ENCODE results near the gene C14orf119.

The C14orf119 gene

GRCh38 chr14:23091294-23092225 is 3.7 kb upstream of the C14orf119 start:
- Mint-ChIP-seq H3K27me3 (no peaks in the 10 kb centered on the region), H3K4me3 (peak overlapping the region; percentile 73), H3K36me3 (peaks cover 26% of the 10 kb centered on the region), H3K4me1 (ENCODE audit: low read depth) (peaks cover 55% of the 10 kb centered on the region), H3K9me3 (ENCODE audit: low read depth) (no peaks in the 10 kb centered on the region), H3K27ac (peak overlapping the region; percentile 83)

DNA sequence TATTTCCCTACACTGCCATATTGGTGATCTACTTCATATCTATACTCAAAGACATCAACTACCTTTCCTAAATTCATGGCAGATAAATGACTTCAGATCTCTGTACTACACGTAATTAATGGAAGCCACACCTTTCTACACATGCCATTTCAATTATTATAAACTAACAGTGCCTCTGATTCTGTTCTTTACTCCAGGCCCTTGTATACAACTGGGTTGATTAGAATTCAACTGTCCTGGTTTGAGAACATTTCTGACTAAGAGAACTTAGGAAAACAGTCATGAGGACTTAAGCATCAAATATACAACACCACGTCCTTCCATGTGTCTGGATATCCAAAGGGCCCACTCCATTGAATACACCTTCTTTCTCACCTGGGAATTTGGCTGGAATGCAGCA is 2.2 kb upstream of the C14orf119 start:
- peaks cover 24% of the 10 kb centered on the region for H3K36me3 Mint-ChIP-seq
- H3K27ac Mint-ChIP-seq, result peak overlapping the region; percentile 29
- H3K4me1 Mint-ChIP-seq (ENCODE audit: low read depth), result peaks cover 54% of the 10 kb centered on the region
- no peaks in the 10 kb centered on the region for H3K9me3 Mint-ChIP-seq (ENCODE audit: low read depth)
- H3K4me3 Mint-ChIP-seq, result no peak overlapping the region
- no peaks in the 10 kb centered on the region for H3K27me3 Mint-ChIP-seq

DNA sequence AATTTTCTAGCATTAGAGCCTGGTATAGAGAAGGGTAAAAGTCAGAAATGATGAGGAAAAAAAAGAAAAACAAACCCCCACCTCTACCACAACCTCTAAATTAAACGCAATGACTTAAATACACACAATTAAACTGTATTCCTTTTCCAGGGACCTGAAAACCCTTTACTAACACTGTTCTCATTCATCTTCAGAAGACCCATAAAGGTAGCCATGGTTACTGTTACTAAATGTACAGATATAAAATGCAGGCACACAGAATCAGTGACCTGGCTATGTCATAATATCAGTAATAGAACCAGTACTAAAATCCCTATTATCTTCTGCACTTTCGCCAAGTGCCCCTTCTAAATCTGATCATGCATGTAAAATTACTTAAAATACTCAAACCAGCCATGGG is 1.8 kb upstream of the C14orf119 start:
- no peak overlapping the region for H3K4me3 Mint-ChIP-seq
- no peaks in the 10 kb centered on the region for H3K27me3 Mint-ChIP-seq
- peak overlapping the region; percentile 29 for H3K27ac Mint-ChIP-seq
- H3K36me3 Mint-ChIP-seq, result peaks cover 24% of the 10 kb centered on the region
- peaks cover 57% of the 10 kb centered on the region for H3K4me1 Mint-ChIP-seq (ENCODE audit: low read depth)
- no peaks in the 10 kb centered on the region for H3K9me3 Mint-ChIP-seq (ENCODE audit: low read depth)

DNA sequence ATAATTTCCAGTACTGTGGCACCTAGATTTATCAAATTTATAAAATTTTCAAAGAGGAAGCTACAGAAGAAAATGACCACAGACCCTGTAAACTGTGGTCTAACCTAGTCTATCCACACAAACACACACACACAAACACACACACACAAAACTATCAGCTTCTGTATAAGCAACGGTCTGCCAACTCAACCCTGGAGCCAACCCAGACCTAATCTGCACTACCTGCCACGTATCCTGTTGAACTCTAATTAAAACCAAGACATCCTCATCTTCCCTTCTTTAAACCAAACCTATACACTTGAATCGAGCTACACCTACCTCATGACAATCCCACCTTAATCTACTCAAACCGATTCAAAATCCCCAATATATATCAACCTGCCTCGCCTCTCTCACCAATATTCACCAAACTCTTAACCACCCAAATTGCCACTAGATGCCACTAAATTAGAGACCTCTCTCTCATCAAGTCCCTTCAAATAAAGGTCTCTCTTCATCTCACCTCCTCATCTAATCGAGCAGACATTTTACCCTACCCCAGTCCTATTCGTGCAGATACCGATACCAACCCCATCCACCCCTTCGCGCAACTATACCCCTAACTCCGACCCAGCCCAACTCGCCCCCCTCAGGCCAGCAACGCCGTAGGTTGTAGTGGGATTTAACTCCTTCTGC is 1.2 kb upstream of the C14orf119 start:
- no peaks in the 10 kb centered on the region for H3K27me3 Mint-ChIP-seq
- no peaks in the 10 kb centered on the region for H3K9me3 Mint-ChIP-seq (ENCODE audit: low read depth)
- H3K4me1 Mint-ChIP-seq (ENCODE audit: low read depth), result peaks cover 59% of the 10 kb centered on the region
- H3K36me3 Mint-ChIP-seq, result peaks cover 27% of the 10 kb centered on the region
- H3K27ac Mint-ChIP-seq, result no peak overlapping the region
- H3K4me3 Mint-ChIP-seq, result no peak overlapping the region

GRCh38 chr14:23094666-23095195 is 574 bp upstream of the C14orf119 start, which contains the start of gene ACIN1:
Gene ACIN1, minus strand, starts transcription at chr14:23095136. Its CDS starts 24 bp downstream, at chr14:23095112.
- H3K9me3 Mint-ChIP-seq (ENCODE audit: low read depth), result no peaks in the 10 kb centered on the region
- no peak within 1 kb of the TSS for H3K4me3 Mint-ChIP-seq
- H3K36me3 Mint-ChIP-seq, result peaks cover 24% of the 10 kb centered on the region
- H3K4me1 Mint-ChIP-seq (ENCODE audit: low read depth), result peaks cover 55% of the 10 kb centered on the region
- H3K27me3 Mint-ChIP-seq, result no peaks in the 10 kb centered on the region
- H3K27ac Mint-ChIP-seq, result no peak within 1 kb of the TSS

GRCh38 chr14:23097786-23098185 is 2.5 kb downstream of the C14orf119 start:
- H3K9me3 Mint-ChIP-seq (ENCODE audit: low read depth), result no peaks in the 10 kb centered on the region
- no peaks in the 10 kb centered on the region for H3K27me3 Mint-ChIP-seq
- peaks cover 13% of the 10 kb centered on the region for H3K36me3 Mint-ChIP-seq
- H3K4me3 Mint-ChIP-seq, result no peak overlapping the region
- peak overlapping the region; percentile 36 for H3K27ac Mint-ChIP-seq
- peaks cover 35% of the 10 kb centered on the region for H3K4me1 Mint-ChIP-seq (ENCODE audit: low read depth)

- Mint-ChIP-seq H3K9me3 (ENCODE audit: low read depth) (no peaks in the 10 kb centered on the region), H3K36me3 (peaks cover 10% of the 10 kb centered on the region), H3K27me3 (no peaks in the 10 kb centered on the region), H3K27ac (no peak overlapping the region), H3K4me1 (ENCODE audit: low read depth) (peaks cover 25% of the 10 kb centered on the region), H3K4me3 (no peak overlapping the region)
Measured at GRCh38 chr14:23099212-23099861, 4.0 kb downstream of the C14orf119 start.

DNA sequence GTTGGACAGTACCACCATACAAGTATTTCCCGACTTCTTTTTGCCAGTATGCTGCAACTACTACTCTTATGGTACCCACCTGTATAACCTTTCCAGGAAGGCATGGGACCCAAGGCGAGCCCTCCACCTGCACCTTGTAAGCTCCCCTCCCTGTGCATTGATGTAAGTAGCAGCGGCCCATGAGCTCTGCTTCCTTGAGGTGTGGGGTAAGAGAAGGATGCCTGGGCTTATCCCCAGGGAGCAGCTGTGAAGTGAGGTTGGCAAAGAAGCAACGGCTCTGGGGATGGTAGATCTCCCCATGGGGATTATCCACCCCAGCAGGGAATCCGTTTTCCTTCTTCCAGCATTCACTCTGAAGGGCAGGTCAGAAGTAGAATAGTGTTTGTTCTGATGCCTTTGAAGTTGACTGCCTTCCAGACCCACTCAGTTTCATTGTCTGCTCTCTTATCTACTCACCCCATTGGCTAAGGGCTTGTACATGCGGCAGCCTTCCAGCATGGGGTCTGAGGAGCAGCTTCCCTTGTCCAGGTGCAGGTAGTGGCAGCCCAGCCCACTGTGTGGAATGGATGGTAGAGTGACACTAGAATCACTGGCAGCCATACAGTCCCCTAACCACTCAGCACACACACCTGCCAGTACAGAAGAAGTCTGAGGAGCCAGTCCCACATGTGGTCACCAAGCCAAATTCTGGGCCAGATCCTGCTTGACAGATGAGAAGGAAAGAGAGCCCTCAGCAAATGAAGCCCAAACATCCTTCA is 6.1 kb downstream of the C14orf119 start:
- H3K36me3 Mint-ChIP-seq, result peaks cover 10% of the 10 kb centered on the region
- H3K27me3 Mint-ChIP-seq, result no peaks in the 10 kb centered on the region
- peaks cover 20% of the 10 kb centered on the region for H3K4me1 Mint-ChIP-seq (ENCODE audit: low read depth)
- no peaks in the 10 kb centered on the region for H3K9me3 Mint-ChIP-seq (ENCODE audit: low read depth)
- no peak overlapping the region for H3K27ac Mint-ChIP-seq
- no peak overlapping the region for H3K4me3 Mint-ChIP-seq

DNA sequence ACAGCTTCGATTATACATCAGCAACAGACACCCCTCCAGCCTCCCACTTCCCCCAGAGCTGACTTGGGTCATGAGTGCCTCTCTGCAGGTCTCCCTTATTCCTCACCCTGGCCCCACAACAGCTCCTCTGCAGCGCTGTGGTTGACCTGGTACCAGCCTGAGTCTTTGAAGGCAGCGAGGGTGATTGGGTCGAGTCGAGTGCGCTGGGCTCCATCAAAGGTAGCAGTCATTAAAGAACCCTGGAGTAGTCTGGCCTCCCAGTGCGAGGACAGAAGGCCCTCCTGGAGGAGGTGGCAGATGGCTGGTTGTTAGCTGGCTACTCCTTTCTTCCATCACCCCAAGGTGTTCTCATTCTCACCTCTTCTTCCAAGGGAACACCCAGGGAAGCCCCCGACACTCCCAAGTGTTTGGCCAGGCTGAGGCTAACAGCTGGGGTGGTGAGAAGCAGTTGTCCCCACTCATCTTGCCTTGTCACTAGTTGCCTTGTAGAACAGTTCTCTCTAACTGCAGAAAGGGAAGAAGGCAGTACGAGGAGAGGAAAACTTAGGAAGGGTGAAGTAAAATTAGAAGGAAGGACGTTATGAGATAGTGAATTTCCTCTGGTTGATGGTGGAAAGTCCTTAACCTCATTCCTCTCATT is 6.8 kb downstream of the C14orf119 start:
- Mint-ChIP-seq H3K4me1 (ENCODE audit: low read depth) (peaks cover 13% of the 10 kb centered on the region), H3K27me3 (no peaks in the 10 kb centered on the region), H3K4me3 (no peak overlapping the region), H3K36me3 (peaks cover 10% of the 10 kb centered on the region), H3K9me3 (ENCODE audit: low read depth) (no peaks in the 10 kb centered on the region), H3K27ac (no peak overlapping the region)

- Mint-ChIP-seq H3K9me3 (ENCODE audit: low read depth) (no peaks in the 10 kb centered on the region), H3K27ac (no peak overlapping the region), H3K27me3 (no peaks in the 10 kb centered on the region), H3K4me3 (no peak overlapping the region), H3K36me3 (peaks cover 6% of the 10 kb centered on the region), H3K4me1 (ENCODE audit: low read depth) (peaks cover 6% of the 10 kb centered on the region)
Measured at GRCh38 chr14:23102801-23103200, 7.5 kb downstream of the C14orf119 start.

DNA sequence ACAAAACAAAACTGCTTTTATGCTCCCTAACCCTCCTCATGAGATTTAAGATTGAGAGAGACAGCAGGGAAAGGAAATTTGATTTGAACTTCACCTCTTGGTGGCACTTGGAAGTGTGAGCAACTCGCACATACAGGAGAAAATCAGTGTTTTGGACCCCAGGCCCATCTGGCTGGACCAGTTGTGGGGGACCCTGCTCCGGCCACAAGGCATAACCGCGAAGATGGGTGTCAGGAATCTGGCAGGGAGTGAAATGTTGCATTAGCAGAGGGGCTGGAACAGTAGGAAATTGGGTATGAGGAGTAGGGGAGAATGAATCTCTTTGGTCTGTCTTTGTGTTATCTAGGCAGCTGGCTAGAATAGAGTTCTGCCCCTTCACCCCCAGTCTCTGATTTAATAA is 8.3 kb downstream of the C14orf119 start:
- Mint-ChIP-seq H3K27ac (no peak overlapping the region), H3K9me3 (ENCODE audit: low read depth) (no peaks in the 10 kb centered on the region), H3K4me1 (ENCODE audit: low read depth) (peaks cover 2% of the 10 kb centered on the region), H3K4me3 (no peak overlapping the region), H3K27me3 (no peaks in the 10 kb centered on the region), H3K36me3 (peaks cover 5% of the 10 kb centered on the region)

GRCh38 chr14:23104070-23104590 is 8.8 kb downstream of the C14orf119 start:
- no peaks in the 10 kb centered on the region for H3K4me1 Mint-ChIP-seq (ENCODE audit: low read depth)
- no peaks in the 10 kb centered on the region for H3K27me3 Mint-ChIP-seq
- peaks cover 1% of the 10 kb centered on the region for H3K36me3 Mint-ChIP-seq
- no peak overlapping the region for H3K27ac Mint-ChIP-seq
- H3K9me3 Mint-ChIP-seq (ENCODE audit: low read depth), result no peaks in the 10 kb centered on the region
- H3K4me3 Mint-ChIP-seq, result no peak overlapping the region

GRCh38 chr14:23104591-23105347 is 9.5 kb downstream of the C14orf119 start, which contains the start of gene CIROP:
Gene CIROP, minus strand, starts transcription at chr14:23104989. Its CDS starts 69 bp downstream, at chr14:23104920.
- Mint-ChIP-seq H3K4me1 (ENCODE audit: low read depth) (no peaks in the 10 kb centered on the region), H3K4me3 (no peak within 1 kb of the TSS), H3K9me3 (ENCODE audit: low read depth) (no peaks in the 10 kb centered on the region), H3K27me3 (no peaks in the 10 kb centered on the region), H3K27ac (no peak within 1 kb of the TSS), H3K36me3 (no peaks in the 10 kb centered on the region)

All from activated naive CD8-positive, alpha-beta T cell (primary cell).